Breast epithelium (tissue), 4 donors: ENCODE measurements around the gene FGGY. TPM values are rescaled to one million over a fixed set of nuclear protein-coding genes. Genes with fewer than 3 reads are reported as not detected.
A peak's percentile ranks its signal among the peaks of the same experiment; 100 is the strongest.
"Not testable (repeated sequence)": the region's sequence is repeated elsewhere in the genome, so short reads cannot be mapped to it uniquely, and the experiment has no call there.

Experiments used
- DNase-seq, 2 donors: peaks; one replicate each; pipeline ENCODE4 v3.0.0-alpha.2; 2019; ENCODE audit warnings: low spot score in 2 of 2
- H3K27ac ChIP-seq, 2 donors: fragments of 200-600 bp; sonication (generic) in 1 of 2; one replicate each; pipeline ENCODE4 v1.5.1; 2016 to 2019; ENCODE audit warnings: mild to moderate bottlenecking in 1 of 2
- H3K27me3 ChIP-seq, 2 donors: fragments of 200-600 bp; sonication (generic) in 1 of 2; one replicate each; pipeline versions ENCODE4 v1.5.1 to v1.6.0; 2017 to 2019; ENCODE audit warnings: control low read depth in 1 of 2, mild to moderate bottlenecking in 1 of 2
- H3K36me3 ChIP-seq: fragments of 200-600 bp; one replicate; pipeline ENCODE4 v1.5.1; 2019
- H3K4me1 ChIP-seq, 2 donors: fragments of 200-600 bp; sonication (generic); one replicate each; pipeline ENCODE4 v1.5.1; 2016 to 2019; ENCODE audit warnings: control low read depth in 1 of 2
- H3K4me3 ChIP-seq, 3 donors: fragments of 200-600 bp; sonication (generic); 1 replicate in 2 of 3; 2 replicates in 1 of 3; pipeline ENCODE4 v1.5.1; 2016 to 2019; ENCODE audit warnings: mild to moderate bottlenecking in 3 of 3, moderate library complexity in 2 of 3
- H3K9me3 ChIP-seq, 2 donors: fragments of 200-600 bp; sonication (generic) in 1 of 2; one replicate each; pipeline ENCODE4 v1.5.1; 2016 to 2019; ENCODE audit warnings: control low read depth in 1 of 2
- POLR2A ChIP-seq: fragments of 450-650 bp; IDR thresholded peaks from one replicate; pipeline ENCODE4 v1.6.1; 2016; ENCODE audit warnings: antibody characterized with exemption, mild to moderate bottlenecking, moderate library complexity
- POLR2AphosphoS5 ChIP-seq, 3 donors: sonication (generic); formaldehyde crosslinking; IDR thresholded peaks; one replicate each; pipeline ENCODE4 v1.6.1; 2017; ENCODE audit warnings: antibody characterized with exemption in 3 of 3
- intact Hi-C: fragments of 100-400 bp; cut with DNase I; formaldehyde crosslinking; loops from one replicate; pipeline ENCODE4 v1.15.1; 2023; ENCODE audit warnings: low total_unique reads
- total RNA-seq, 3 donors: library from RNA; depleted of rRNA; stranded (reverse); fragments of >200 nt; gene quantifications; one replicate each; pipeline ENCODE4 v1.1.0, GENCODE V29; 2016
- TF ChIP-seq, protein P1 (sequence below), 3 donors: fragments of 450-650 bp; IDR thresholded peaks; one replicate each; pipeline ENCODE4 v1.5.1; 2016 to 2017; ENCODE audit warnings: antibody characterized with exemption in 3 of 3, mild to moderate bottlenecking in 3 of 3, moderate library complexity in 3 of 3

FGGY gene
- total RNA-seq, 3 donors from 2014 or later, result 16.2 to 50.3 (median 29.2) TPM

DNA sequence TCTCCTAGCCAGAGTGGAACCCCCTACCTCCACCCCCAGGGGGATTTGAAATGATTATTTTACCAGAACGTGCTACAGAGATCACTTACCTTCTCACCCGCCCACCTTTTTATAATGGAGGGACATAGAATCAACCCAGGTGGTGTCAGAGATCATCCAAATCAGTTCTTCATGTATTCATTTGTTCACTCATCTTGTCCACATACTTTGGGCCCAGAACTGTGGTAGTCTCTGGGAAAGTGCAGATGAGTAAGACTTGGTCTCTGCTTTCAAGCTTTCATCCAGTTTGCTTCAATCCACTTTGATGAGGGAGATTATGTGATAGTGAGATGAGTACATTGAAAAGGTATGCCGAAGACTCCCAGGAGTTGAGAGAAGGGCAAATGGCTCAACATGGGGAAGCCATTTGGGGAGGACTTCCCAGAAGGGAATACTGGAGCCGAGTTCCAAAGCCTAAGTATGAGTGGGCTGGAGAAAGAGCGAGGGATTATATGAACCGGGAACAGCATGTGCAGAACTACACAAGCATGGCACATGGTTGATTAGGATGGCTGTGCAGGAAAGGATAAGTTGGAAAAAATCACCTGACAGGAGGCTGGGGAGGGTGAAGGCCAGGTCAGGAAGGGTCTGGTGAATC is 1.9 kb downstream of the FGGY start:
- DNase-seq, result no peak
- Histone ChIP-seq H3K4me1 (no peaks in the 10 kb centered on the region), H3K27me3 (no peaks in the 10 kb centered on the region), H3K9me3 (no peaks in the 10 kb centered on the region), H3K36me3 (no peaks in the 10 kb centered on the region), H3K4me3 (no peak overlapping the region), H3K27ac (peak overlapping the region; percentile 98 to 99)
- TF ChIP-seq POLR2A, result no peak
- TF ChIP-seq, protein P1, sequence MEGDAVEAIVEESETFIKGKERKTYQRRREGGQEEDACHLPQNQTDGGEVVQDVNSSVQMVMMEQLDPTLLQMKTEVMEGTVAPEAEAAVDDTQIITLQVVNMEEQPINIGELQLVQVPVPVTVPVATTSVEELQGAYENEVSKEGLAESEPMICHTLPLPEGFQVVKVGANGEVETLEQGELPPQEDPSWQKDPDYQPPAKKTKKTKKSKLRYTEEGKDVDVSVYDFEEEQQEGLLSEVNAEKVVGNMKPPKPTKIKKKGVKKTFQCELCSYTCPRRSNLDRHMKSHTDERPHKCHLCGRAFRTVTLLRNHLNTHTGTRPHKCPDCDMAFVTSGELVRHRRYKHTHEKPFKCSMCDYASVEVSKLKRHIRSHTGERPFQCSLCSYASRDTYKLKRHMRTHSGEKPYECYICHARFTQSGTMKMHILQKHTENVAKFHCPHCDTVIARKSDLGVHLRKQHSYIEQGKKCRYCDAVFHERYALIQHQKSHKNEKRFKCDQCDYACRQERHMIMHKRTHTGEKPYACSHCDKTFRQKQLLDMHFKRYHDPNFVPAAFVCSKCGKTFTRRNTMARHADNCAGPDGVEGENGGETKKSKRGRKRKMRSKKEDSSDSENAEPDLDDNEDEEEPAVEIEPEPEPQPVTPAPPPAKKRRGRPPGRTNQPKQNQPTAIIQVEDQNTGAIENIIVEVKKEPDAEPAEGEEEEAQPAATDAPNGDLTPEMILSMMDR (IDR thresholded peaks at IDR 0.05), result no peak
- no peak for TF ChIP-seq POLR2AphosphoS5 (IDR thresholded peaks at IDR 0.05)
- intact Hi-C loops, result no loop called here

DNA sequence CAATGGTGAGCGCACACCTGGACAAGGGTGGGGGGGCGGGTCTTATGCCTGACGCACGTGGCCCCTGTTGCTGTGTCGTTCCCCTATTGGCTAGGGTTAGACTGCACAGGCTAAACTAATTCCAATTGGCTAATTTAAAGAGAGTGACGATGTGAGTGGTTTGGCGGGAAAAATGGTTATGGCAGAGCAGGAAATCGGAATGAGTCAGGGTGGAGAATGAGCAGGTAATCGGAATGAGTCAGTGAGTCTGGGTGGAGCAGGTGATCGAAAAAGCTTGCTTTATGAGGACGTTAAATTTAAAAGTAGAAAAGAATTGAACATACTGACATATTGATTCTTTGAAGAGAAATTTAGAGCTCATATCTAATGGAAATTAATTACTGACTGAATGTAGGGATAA is 2.8 kb downstream of the FGGY start:
- intact Hi-C loops, H3K36me3 ChIP-seq: not testable (repeated sequence)

DNA sequence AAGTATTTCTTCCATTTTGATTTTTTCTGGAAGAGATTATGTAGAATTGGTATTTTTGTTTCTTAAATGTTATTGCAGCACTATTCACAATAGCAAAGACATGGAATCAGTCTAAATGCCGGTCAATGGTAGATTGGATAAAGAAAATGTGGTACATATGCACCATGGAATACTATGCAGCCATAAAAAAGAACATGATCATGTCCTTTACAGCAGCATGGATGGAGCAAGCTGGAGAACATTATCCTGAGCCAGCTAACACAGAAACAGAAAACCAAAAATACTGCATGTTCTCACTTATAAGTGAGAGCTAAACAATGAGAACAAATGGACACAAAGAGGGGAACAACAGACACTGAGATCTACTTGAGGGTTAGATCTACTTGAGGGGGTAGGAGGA is 5.4 kb downstream of the FGGY start:
- TF ChIP-seq, protein P1 (IDR thresholded peaks at IDR 0.05), result no peak
- no peak for TF ChIP-seq POLR2A
- no peak for TF ChIP-seq POLR2AphosphoS5 (IDR thresholded peaks at IDR 0.05)
- no peaks in the 10 kb centered on the region for H3K4me1 ChIP-seq
- H3K4me3 ChIP-seq, result no peak overlapping the region
- no peak for DNase-seq
- peaks cover 5 to 11% of the 10 kb centered on the region in 2 donors for H3K9me3 ChIP-seq
- intact Hi-C loops, result no loop called here
- H3K27ac ChIP-seq, result no peak overlapping the region
- no peaks in the 10 kb centered on the region for H3K36me3 ChIP-seq
- no peaks in the 10 kb centered on the region for H3K27me3 ChIP-seq

More for the DNA sequence above, 2.8 kb downstream of the FGGY start:
- not testable (repeated sequence) for H3K9me3 ChIP-seq, H3K4me1 ChIP-seq, H3K4me3 ChIP-seq, H3K27ac ChIP-seq, DNase-seq, H3K27me3 ChIP-seq

DNA sequence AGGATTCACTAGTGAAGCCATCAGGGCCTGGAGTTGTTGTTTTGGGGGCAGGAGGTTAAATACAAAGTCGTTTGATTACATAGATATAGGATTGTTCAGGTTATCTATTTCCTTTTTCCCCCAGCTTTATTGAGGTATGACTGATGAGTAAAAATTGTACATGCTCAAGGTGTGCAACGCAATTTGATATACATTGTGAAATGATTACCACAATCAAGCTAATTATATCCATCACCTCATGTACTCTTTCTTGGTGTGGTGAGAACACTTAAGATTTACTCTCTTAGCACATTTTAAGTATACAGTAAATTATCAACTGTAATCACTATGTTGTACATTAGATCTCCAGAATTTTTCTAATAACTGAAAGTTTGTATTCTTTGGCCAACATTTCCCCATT is 6.0 kb downstream of the FGGY start:
- Histone ChIP-seq H3K4me1 (no peaks in the 10 kb centered on the region), H3K36me3 (no peaks in the 10 kb centered on the region), H3K4me3 (no peak overlapping the region), H3K27me3 (no peaks in the 10 kb centered on the region), H3K27ac (no peak overlapping the region), H3K9me3 (peaks cover 5 to 11% of the 10 kb centered on the region in 2 donors)
- DNase-seq, result no peak
- TF ChIP-seq POLR2A (no peak), POLR2AphosphoS5 (IDR thresholded peaks at IDR 0.05) (no peak)
- TF ChIP-seq, protein P1 (IDR thresholded peaks at IDR 0.05), result no peak
- intact Hi-C loops, result no loop called here

- Histone ChIP-seq H3K4me1 (no peaks in the 10 kb centered on the region), H3K27ac (no peak overlapping the region), H3K27me3 (no peaks in the 10 kb centered on the region), H3K4me3 (no peak overlapping the region), H3K36me3 (no peaks in the 10 kb centered on the region), H3K9me3 (peaks cover 5 to 11% of the 10 kb centered on the region in 2 donors)
- TF ChIP-seq, protein P1 (IDR thresholded peaks at IDR 0.05), result no peak
- TF ChIP-seq POLR2AphosphoS5 (IDR thresholded peaks at IDR 0.05) (no peak), POLR2A (no peak)
- no peak for DNase-seq
- intact Hi-C loops, result no loop called here
Measured at GRCh38 chr1:59305188-59305587, 8.3 kb downstream of the FGGY start.
